Measurements from ENCODE around the gene SMIM10L1. TPM values are rescaled to one million over a fixed set of nuclear protein-coding genes. Genes with fewer than 3 reads are reported as not detected.

The SMIM10L1 gene
- total and polyA plus RNA-seq, 2 of the 8 experiments (the other 6 are each of a cell fraction or from before 2014, with no cell fraction given) = 3.7 to 14.2 TPM

- TF ChIP-seq GTF2F1 (IDR thresholded peaks at IDR 0.05; ENCODE audit: borderline replicate concordance, low read depth, low read length) = no peak
- TF ChIP-seq, protein P1, sequence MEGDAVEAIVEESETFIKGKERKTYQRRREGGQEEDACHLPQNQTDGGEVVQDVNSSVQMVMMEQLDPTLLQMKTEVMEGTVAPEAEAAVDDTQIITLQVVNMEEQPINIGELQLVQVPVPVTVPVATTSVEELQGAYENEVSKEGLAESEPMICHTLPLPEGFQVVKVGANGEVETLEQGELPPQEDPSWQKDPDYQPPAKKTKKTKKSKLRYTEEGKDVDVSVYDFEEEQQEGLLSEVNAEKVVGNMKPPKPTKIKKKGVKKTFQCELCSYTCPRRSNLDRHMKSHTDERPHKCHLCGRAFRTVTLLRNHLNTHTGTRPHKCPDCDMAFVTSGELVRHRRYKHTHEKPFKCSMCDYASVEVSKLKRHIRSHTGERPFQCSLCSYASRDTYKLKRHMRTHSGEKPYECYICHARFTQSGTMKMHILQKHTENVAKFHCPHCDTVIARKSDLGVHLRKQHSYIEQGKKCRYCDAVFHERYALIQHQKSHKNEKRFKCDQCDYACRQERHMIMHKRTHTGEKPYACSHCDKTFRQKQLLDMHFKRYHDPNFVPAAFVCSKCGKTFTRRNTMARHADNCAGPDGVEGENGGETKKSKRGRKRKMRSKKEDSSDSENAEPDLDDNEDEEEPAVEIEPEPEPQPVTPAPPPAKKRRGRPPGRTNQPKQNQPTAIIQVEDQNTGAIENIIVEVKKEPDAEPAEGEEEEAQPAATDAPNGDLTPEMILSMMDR (IDR thresholded peaks at IDR 0.05; ENCODE audit: control extremely low read depth in 1 of 3, insufficient read depth in 1 of 3, low read depth in 1 of 3, low read length in 3 of 3) = no peak
These were observed 36.7 kb upstream of the SMIM10L1 start, which contains the start of gene TAS2R30 (continued) for GRCh38 chr12:11134305-11134704.
